ENCODE measurements around the gene MAN2A1.

GRCh38 chr5:109711673-109712072 lies 21.9 kb downstream of the MAN2A1 start:
- no peak for TF ChIP-seq ETV6 (CRISPR knock-in tag; IDR thresholded peaks at IDR 0.05)
- TF ChIP-seq CTCF (IDR thresholded peaks at IDR 0.05) = no peak
- no peak for TF ChIP-seq ZNF512 (CRISPR knock-in tag; IDR thresholded peaks at IDR 0.05; ENCODE audit: borderline replicate concordance)
- TF ChIP-seq MAX (CRISPR knock-in tag; IDR thresholded peaks at IDR 0.05) = no peak
- TF ChIP-seq NFYB (CRISPR knock-in tag; conservative IDR thresholded peaks at IDR 0.05; ENCODE audit: low read depth) = no peak
- no peak for TF ChIP-seq USF2 (CRISPR knock-in tag; IDR thresholded peaks at IDR 0.05)

All from WTC11 (cell line).